SK-N-SH (cell line): ENCODE measurements around the gene AGBL1. TPM values are rescaled to one million over a fixed set of nuclear protein-coding genes. Genes with fewer than 3 reads are reported as not detected.

Source experiments
- CTCF ChIA-PET: fragments of 300-600, 350-600 bp; formaldehyde crosslinking; extraction: SDS; loops from one replicate; lab custom pipeline; 2021; lab: Yijun Ruan, JAX
- POLR2A ChIA-PET: fragments of 350-600 bp; sonication (Branson Sonifier 250); formaldehyde crosslinking; extraction: SDS; loops from one replicate; lab custom pipeline; 2020; ENCODE audit warnings: antibody characterized with exemption, inconsistent platforms; lab: Yijun Ruan, JAX
- DNase-seq: peaks from one replicate; pipeline ENCODE4 v3.0.0; 2012
- H2AFZ ChIP-seq: fragments of 200-600 bp; sonication (generic); 2 replicates; pipeline ENCODE4 v1.8.1; 2016; ENCODE audit warnings: antibody characterized with exemption, mild to moderate bottlenecking, low read depth
- H3F3A ChIP-seq: fragments of 200-600 bp; sonication (generic); replicated peaks from 2 replicates; pipeline ENCODE3; 2016; ENCODE audit warnings: antibody characterized with exemption, mild to moderate bottlenecking; ENCODE audit not compliant: insufficient read depth
- H3K27ac ChIP-seq, 2 experiments: fragments of 200-500 bp in 1 of 2; fragments of 200-600 bp in 1 of 2; sonication (Bioruptor generic) in 1 of 2; sonication (generic), shearing (Covaris generic) in 1 of 2; 2 replicates each; pipeline versions ENCODE4 v1.5.1 to v1.6.1; 2014 to 2016; ENCODE audit warnings: low read depth in 2 of 2, inconsistent platforms in 1 of 2, low read length in 1 of 2, mild to moderate bottlenecking in 1 of 2, mixed read lengths in 1 of 2
- H3K27me3 ChIP-seq: fragments of 200-600 bp; sonication (generic), shearing (Covaris generic); 2 replicates; pipeline ENCODE4 v1.6.1; 2016; ENCODE audit warnings: mixed run types; ENCODE audit not compliant: insufficient read depth
- H3K36me3 ChIP-seq, 2 experiments: fragments of 200-500 bp in 1 of 2; fragments of 200-600 bp in 1 of 2; sonication (Bioruptor generic) in 1 of 2; sonication (generic) in 1 of 2; replicated peaks in 1 of 2; 2 replicates each; pipeline versions ENCODE3 to v1.5.1; 2014 to 2016; ENCODE audit warnings: low read length in 1 of 2, mild to moderate bottlenecking in 1 of 2; ENCODE audit not compliant: insufficient read depth in 2 of 2, control insufficient read depth in 1 of 2
- H3K4me1 ChIP-seq, 2 experiments: fragments of 200-500 bp in 1 of 2; fragments of 200-600 bp in 1 of 2; sonication (Bioruptor generic) in 1 of 2; sonication (generic), shearing (Covaris generic) in 1 of 2; 2 replicates each; pipeline versions ENCODE4 v1.5.1 to v1.6.1; 2014 to 2016; ENCODE audit warnings: low read depth in 1 of 2, low read length in 1 of 2, mixed run types in 1 of 2; ENCODE audit not compliant: insufficient read depth in 2 of 2, control insufficient read depth in 1 of 2
- H3K4me2 ChIP-seq: fragments of 200-600 bp; sonication (generic), shearing (Covaris generic); 2 replicates; pipeline ENCODE4 v1.6.1; 2017; ENCODE audit warnings: mixed run types
- H3K4me3 ChIP-seq, 2 experiments: fragments of 200-500 bp in 1 of 2; fragments of 200-600 bp in 1 of 2; sonication (Bioruptor generic) in 1 of 2; sonication (generic), shearing (Covaris generic) in 1 of 2; 2 replicates each; pipeline versions ENCODE4 v1.5.1 to v1.8.1; 2014 to 2016; ENCODE audit warnings: low read depth in 2 of 2, inconsistent platforms in 1 of 2, low read length in 1 of 2, mild to moderate bottlenecking in 1 of 2, mixed read lengths in 1 of 2, moderate library complexity in 1 of 2
- H3K79me2 ChIP-seq: fragments of 200-600 bp; sonication (generic); 2 replicates; pipeline ENCODE4 v1.8.1; 2017; ENCODE audit warnings: mild to moderate bottlenecking; ENCODE audit not compliant: insufficient read depth
- H3K9ac ChIP-seq: fragments of 200-600 bp; sonication (generic); 2 replicates; pipeline ENCODE4 v1.6.1; 2017; ENCODE audit warnings: mixed run types
- H3K9me2 ChIP-seq: fragments of 200-600 bp; sonication (generic); 2 replicates; pipeline ENCODE4 v1.6.1; 2017; ENCODE audit warnings: mixed run types
- H3K9me3 ChIP-seq: fragments of 200-600 bp; sonication (generic); 2 replicates; pipeline ENCODE4 v1.6.1; 2017; ENCODE audit warnings: mixed run types, mild to moderate bottlenecking, moderate library complexity
- H4K20me1 ChIP-seq: fragments of 200-600 bp; sonication (generic); 2 replicates; pipeline ENCODE4 v1.6.1; 2017; ENCODE audit warnings: mild to moderate bottlenecking, mixed run types; ENCODE audit not compliant: insufficient read depth
- EP300 ChIP-seq, 2 experiments: IDR thresholded peaks; 2 replicates each; pipeline versions ENCODE4 v1.4.0 to v1.6.1; 2012; ENCODE audit warnings: borderline replicate concordance in 1 of 2, low read depth in 1 of 2, low read length in 1 of 2
- EZH2phosphoT487 ChIP-seq: fragments of 200-600 bp; sonication (generic); IDR thresholded peaks from 2 replicates; pipeline ENCODE4 v1.6.1; 2017; ENCODE audit warnings: low read depth, mixed run types, mild to moderate bottlenecking, antibody characterized with exemption, moderate library complexity, borderline replicate concordance
- FOXM1 ChIP-seq: IDR thresholded peaks from 2 replicates; pipeline ENCODE4 v1.4.0; 2012; ENCODE audit warnings: low read depth, mild to moderate bottlenecking
- GATA2 ChIP-seq: sonication (generic); formaldehyde crosslinking; IDR thresholded peaks from 2 replicates; pipeline ENCODE4 v1.5.0; 2020; ENCODE audit warnings: mild to moderate bottlenecking, missing genetic modification reagents
- MXI1 ChIP-seq: IDR thresholded peaks from 2 replicates; pipeline ENCODE4 v1.6.1; 2012; ENCODE audit warnings: mild to moderate bottlenecking, low read depth, low read length, improper control_type of control experiment
- POLR2AphosphoS5 ChIP-seq: IDR thresholded peaks from 2 replicates; pipeline ENCODE4 v1.6.1; 2012; ENCODE audit warnings: low read depth, low read length
- TEAD4 ChIP-seq: IDR thresholded peaks from 2 replicates; pipeline ENCODE4 v1.4.0; 2012; ENCODE audit warnings: mild to moderate bottlenecking, borderline replicate concordance; ENCODE audit not compliant: insufficient read depth
- WGBS: methylation state at CpG from one replicate; pipeline ENCODE4 v1.1.6; 2017; ENCODE audit warnings: low lambda C conversion rate; 5-methylcytosine and 5-hydroxymethylcytosine counted together
- polyA plus RNA-seq, 3 experiments: library from polyadenylated mRNA; depleted of rRNA; stranded (reverse); fragments of >200 nt; gene quantifications; 2 replicates each; pipeline ENCODE4 v1.2.3, GENCODE V29; 2012
- TF ChIP-seq, protein P1 (sequence below): fragments of 150-350 bp; IDR thresholded peaks from 2 replicates; pipeline ENCODE4 v1.6.1; 2017; ENCODE audit warnings: antibody characterized with exemption, low read length, low read depth, borderline replicate concordance
- TF ChIP-seq, protein P2 (sequence below): fragments of 150-350 bp; IDR thresholded peaks from 2 replicates; pipeline ENCODE4 v1.6.1; 2016; ENCODE audit warnings: mild to moderate bottlenecking, low read depth, low read length
- TF ChIP-seq, protein P3 (sequence below): IDR thresholded peaks from 2 replicates; pipeline ENCODE4 v1.4.0; 2012; ENCODE audit warnings: low read depth
- TF ChIP-seq, protein P4 (sequence below): IDR thresholded peaks from 2 replicates; pipeline ENCODE4 v1.4.0; 2012; ENCODE audit warnings: low read depth, borderline replicate concordance
- TF ChIP-seq, protein P5 (sequence below): IDR thresholded peaks from 2 replicates; pipeline ENCODE4 v1.6.1; 2012; ENCODE audit warnings: mild to moderate bottlenecking, low read depth, low read length, moderate library complexity

Gene AGBL1
- polyA plus RNA-seq, 1 of the 3 experiments (the other 2 are of a cell fraction): not detected

DNA sequence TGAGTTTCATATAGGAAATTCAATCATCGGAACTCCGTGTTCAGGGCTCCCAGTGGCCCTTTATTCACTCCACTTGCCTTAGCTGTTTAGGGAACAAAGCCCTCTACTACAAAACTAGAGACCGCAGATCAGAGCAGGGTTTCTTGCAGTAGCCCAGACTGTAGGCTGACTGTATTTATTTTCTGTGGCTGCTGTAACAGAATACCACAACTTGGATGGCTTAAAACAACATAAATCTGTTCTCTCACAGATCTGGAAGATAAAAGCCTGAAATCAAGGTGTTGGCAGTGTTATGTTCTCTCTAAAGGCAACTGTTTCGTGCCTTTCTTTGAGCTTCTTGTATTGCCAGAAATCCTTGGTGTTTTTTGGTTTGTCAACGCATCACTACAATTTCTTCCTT lies 479.0 kb downstream of the AGBL1 start:
- Histone ChIP-seq H4K20me1 (no peaks in the 10 kb centered on the region), H3K4me1 (no peaks in the 10 kb centered on the region), H3K9me2 (no peaks in the 10 kb centered on the region), H3K27me3 (no peaks in the 10 kb centered on the region), H3F3A (no peaks in the 10 kb centered on the region), H3K9ac (no peak overlapping the region), H3K79me2 (no peaks in the 10 kb centered on the region), H3K9me3 (no peaks in the 10 kb centered on the region), H3K36me3 (no peaks in the 10 kb centered on the region), H3K27ac (no peak overlapping the region), H3K4me2 (no peak overlapping the region), H3K4me3 (no peak overlapping the region), H2AFZ (no peak overlapping the region)
- CTCF ChIA-PET: no interaction called here
- TF ChIP-seq, protein P1, sequence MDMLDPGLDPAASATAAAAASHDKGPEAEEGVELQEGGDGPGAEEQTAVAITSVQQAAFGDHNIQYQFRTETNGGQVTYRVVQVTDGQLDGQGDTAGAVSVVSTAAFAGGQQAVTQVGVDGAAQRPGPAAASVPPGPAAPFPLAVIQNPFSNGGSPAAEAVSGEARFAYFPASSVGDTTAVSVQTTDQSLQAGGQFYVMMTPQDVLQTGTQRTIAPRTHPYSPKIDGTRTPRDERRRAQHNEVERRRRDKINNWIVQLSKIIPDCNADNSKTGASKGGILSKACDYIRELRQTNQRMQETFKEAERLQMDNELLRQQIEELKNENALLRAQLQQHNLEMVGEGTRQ: no peak
- TF ChIP-seq, protein P2, sequence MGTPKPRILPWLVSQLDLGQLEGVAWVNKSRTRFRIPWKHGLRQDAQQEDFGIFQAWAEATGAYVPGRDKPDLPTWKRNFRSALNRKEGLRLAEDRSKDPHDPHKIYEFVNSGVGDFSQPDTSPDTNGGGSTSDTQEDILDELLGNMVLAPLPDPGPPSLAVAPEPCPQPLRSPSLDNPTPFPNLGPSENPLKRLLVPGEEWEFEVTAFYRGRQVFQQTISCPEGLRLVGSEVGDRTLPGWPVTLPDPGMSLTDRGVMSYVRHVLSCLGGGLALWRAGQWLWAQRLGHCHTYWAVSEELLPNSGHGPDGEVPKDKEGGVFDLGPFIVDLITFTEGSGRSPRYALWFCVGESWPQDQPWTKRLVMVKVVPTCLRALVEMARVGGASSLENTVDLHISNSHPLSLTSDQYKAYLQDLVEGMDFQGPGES: no peak
- no peak for DNase-seq
- POLR2A ChIA-PET: no interaction called here
- WGBS: 44% methylated on average over 5 of the region's 5 CpGs

DNA sequence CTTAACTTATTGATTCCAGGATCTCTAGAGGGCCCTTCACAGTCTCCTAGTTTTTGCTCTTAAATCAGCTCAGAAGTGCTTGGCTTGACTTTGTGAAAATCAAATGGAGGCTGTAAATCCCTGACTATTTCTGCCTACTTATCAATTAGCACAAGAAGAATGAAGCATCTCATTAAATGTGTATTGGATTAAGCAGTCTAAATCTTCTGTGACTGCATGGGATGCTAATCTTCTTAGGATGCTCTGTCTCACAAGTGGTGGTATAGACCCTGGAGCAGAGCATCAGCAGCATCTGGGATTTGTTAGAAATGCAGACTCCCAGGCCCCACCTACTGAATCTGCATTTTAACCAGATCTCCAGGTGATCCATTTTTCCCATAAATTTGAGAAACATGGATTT lies 488.7 kb downstream of the AGBL1 start:
- no peaks in the 10 kb centered on the region for H3K9me2 ChIP-seq
- H3K9ac ChIP-seq: no peak overlapping the region
- no peak overlapping the region for H3K27ac ChIP-seq
- H3K4me1 ChIP-seq: peaks cover 0 to 14% of the 10 kb centered on the region in 2 experiments; a peak in 2 of 4 replicates
- H2AFZ ChIP-seq: no peak overlapping the region
- H3K27me3 ChIP-seq: no peaks in the 10 kb centered on the region
- DNase-seq: no peak
- no peaks in the 10 kb centered on the region for H4K20me1 ChIP-seq
- H3K4me2 ChIP-seq: no peak overlapping the region
- no peaks in the 10 kb centered on the region for H3K79me2 ChIP-seq
- CTCF ChIA-PET: no interaction called here
- H3K36me3 ChIP-seq: no peaks in the 10 kb centered on the region
- TF ChIP-seq EZH2phosphoT487 (no peak), EP300 (IDR thresholded peaks at IDR 0.05; ENCODE audit: borderline replicate concordance in 1 of 2, low read depth in 1 of 2, low read length in 1 of 2) (no peak), GATA2 (no peak), TEAD4 (no peak), FOXM1 (no peak), MXI1 (no peak), POLR2AphosphoS5 (no peak)
- TF ChIP-seq, protein P3, sequence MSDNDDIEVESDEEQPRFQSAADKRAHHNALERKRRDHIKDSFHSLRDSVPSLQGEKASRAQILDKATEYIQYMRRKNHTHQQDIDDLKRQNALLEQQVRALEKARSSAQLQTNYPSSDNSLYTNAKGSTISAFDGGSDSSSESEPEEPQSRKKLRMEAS: no peak
- TF ChIP-seq, protein P2: no peak
- TF ChIP-seq, protein P4, sequence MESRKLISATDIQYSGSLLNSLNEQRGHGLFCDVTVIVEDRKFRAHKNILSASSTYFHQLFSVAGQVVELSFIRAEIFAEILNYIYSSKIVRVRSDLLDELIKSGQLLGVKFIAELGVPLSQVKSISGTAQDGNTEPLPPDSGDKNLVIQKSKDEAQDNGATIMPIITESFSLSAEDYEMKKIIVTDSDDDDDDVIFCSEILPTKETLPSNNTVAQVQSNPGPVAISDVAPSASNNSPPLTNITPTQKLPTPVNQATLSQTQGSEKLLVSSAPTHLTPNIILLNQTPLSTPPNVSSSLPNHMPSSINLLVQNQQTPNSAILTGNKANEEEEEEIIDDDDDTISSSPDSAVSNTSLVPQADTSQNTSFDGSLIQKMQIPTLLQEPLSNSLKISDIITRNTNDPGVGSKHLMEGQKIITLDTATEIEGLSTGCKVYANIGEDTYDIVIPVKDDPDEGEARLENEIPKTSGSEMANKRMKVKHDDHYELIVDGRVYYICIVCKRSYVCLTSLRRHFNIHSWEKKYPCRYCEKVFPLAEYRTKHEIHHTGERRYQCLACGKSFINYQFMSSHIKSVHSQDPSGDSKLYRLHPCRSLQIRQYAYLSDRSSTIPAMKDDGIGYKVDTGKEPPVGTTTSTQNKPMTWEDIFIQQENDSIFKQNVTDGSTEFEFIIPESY: no peak
- TF ChIP-seq, protein P5, sequence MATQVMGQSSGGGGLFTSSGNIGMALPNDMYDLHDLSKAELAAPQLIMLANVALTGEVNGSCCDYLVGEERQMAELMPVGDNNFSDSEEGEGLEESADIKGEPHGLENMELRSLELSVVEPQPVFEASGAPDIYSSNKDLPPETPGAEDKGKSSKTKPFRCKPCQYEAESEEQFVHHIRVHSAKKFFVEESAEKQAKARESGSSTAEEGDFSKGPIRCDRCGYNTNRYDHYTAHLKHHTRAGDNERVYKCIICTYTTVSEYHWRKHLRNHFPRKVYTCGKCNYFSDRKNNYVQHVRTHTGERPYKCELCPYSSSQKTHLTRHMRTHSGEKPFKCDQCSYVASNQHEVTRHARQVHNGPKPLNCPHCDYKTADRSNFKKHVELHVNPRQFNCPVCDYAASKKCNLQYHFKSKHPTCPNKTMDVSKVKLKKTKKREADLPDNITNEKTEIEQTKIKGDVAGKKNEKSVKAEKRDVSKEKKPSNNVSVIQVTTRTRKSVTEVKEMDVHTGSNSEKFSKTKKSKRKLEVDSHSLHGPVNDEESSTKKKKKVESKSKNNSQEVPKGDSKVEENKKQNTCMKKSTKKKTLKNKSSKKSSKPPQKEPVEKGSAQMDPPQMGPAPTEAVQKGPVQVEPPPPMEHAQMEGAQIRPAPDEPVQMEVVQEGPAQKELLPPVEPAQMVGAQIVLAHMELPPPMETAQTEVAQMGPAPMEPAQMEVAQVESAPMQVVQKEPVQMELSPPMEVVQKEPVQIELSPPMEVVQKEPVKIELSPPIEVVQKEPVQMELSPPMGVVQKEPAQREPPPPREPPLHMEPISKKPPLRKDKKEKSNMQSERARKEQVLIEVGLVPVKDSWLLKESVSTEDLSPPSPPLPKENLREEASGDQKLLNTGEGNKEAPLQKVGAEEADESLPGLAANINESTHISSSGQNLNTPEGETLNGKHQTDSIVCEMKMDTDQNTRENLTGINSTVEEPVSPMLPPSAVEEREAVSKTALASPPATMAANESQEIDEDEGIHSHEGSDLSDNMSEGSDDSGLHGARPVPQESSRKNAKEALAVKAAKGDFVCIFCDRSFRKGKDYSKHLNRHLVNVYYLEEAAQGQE: no peak
- TF ChIP-seq, all 33 proteins: peak for 0
- Histone ChIP-seq H3K4me3 (no peak overlapping the region), H3F3A (no peaks in the 10 kb centered on the region), H3K9me3 (no peaks in the 10 kb centered on the region)
- POLR2A ChIA-PET: no interaction called here
